GM19351 (cell line): Measurements from ENCODE around the gene SLC26A5.
"Not testable (repeated sequence)": the region's sequence is repeated elsewhere in the genome, so short reads cannot be mapped to it uniquely, and the experiment has no call there.

Source experiments
- ATAC-seq: cut with Tn5 transposase; IDR thresholded peaks from one replicate; pipeline ENCODE4 v1.9.1; 2021; ENCODE audit warnings: mild to moderate bottlenecking, moderate library complexity; ENCODE audit not compliant: unreplicated experiment

SLC26A5 gene

GRCh38 chr7:103412151-103412550, 33.9 kb downstream of the SLC26A5 start:
- no peak for ATAC-seq

GRCh38 chr7:103405789-103406613, 40.0 kb downstream of the SLC26A5 start:
- ATAC-seq: not testable (repeated sequence)

GRCh38 chr7:103399687-103400086, 46.3 kb downstream of the SLC26A5 start:
- not testable (repeated sequence) for ATAC-seq

GRCh38 chr7:103398483-103399127, 47.4 kb downstream of the SLC26A5 start:
- ATAC-seq: no peak

GRCh38 chr7:103396471-103396870, 49.5 kb downstream of the SLC26A5 start:
- no peak for ATAC-seq

- no peak for ATAC-seq
These were observed 50.9 kb downstream of the SLC26A5 start for GRCh38 chr7:103395071-103395470.

GRCh38 chr7:103394566-103394965, 51.4 kb downstream of the SLC26A5 start:
- no peak for ATAC-seq

- ATAC-seq: no peak
These were observed 54.0 kb downstream of the SLC26A5 start for GRCh38 chr7:103391976-103392375.

GRCh38 chr7:103391150-103391549, 54.9 kb downstream of the SLC26A5 start:
- ATAC-seq: no peak

- no peak for ATAC-seq
These were observed 56.7 kb downstream of the SLC26A5 start for GRCh38 chr7:103389263-103389662.

GRCh38 chr7:103388469-103389140, 57.4 kb downstream of the SLC26A5 start:
- no peak for ATAC-seq

- no peak for ATAC-seq
These were observed 58.8 kb downstream of the SLC26A5 start for GRCh38 chr7:103387242-103387641.

GRCh38 chr7:103382032-103382402, 64.0 kb downstream of the SLC26A5 start:
- ATAC-seq: no peak

GRCh38 chr7:103381280-103382031, 64.6 kb downstream of the SLC26A5 start:
- ATAC-seq: no peak

GRCh38 chr7:103380395-103381191, 65.4 kb downstream of the SLC26A5 start:
- no peak for ATAC-seq

- no peak for ATAC-seq
These were observed 66.6 kb downstream of the SLC26A5 start for GRCh38 chr7:103379270-103379975.

GRCh38 chr7:103373866-103374643, 72.0 kb downstream of the SLC26A5 start:
- no peak for ATAC-seq

- ATAC-seq: no peak
These were observed 76.6 kb downstream of the SLC26A5 start for GRCh38 chr7:103369432-103369831.

- ATAC-seq: no peak
These were observed 96.2 kb downstream of the SLC26A5 start for GRCh38 chr7:103349805-103350204.
